ENCODE results near the gene BMP7.

Gene BMP7

DNA sequence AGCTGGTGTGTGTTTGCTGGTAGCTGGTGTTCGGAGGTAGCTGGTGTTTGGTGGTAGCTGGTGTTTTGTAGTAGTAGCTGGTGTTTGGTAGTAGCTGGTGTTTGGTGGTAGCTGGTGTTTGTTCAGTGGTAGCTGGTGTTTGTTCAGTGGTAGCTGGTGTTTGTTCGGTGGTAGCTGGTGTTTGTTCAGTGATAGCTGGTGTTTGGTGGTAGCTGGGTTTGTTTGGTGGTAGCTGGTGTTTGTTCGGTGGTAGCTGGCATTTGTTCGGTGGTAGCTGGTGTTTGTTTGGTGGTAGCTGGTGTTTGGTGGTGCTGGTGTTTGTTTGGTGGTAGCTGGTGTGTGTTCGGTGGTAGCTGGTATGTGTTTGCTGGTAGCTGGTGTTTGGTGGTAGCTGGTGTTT is 48.0 kb downstream of the BMP7 start:
- TF ChIP-seq, protein P1, sequence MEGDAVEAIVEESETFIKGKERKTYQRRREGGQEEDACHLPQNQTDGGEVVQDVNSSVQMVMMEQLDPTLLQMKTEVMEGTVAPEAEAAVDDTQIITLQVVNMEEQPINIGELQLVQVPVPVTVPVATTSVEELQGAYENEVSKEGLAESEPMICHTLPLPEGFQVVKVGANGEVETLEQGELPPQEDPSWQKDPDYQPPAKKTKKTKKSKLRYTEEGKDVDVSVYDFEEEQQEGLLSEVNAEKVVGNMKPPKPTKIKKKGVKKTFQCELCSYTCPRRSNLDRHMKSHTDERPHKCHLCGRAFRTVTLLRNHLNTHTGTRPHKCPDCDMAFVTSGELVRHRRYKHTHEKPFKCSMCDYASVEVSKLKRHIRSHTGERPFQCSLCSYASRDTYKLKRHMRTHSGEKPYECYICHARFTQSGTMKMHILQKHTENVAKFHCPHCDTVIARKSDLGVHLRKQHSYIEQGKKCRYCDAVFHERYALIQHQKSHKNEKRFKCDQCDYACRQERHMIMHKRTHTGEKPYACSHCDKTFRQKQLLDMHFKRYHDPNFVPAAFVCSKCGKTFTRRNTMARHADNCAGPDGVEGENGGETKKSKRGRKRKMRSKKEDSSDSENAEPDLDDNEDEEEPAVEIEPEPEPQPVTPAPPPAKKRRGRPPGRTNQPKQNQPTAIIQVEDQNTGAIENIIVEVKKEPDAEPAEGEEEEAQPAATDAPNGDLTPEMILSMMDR (IDR thresholded peaks at IDR 0.05; ENCODE audit: low read depth, low read length), result no peak
- no peak overlapping the region for H3K4me3 ChIP-seq (ENCODE audit: low read depth, low read length)

DNA sequence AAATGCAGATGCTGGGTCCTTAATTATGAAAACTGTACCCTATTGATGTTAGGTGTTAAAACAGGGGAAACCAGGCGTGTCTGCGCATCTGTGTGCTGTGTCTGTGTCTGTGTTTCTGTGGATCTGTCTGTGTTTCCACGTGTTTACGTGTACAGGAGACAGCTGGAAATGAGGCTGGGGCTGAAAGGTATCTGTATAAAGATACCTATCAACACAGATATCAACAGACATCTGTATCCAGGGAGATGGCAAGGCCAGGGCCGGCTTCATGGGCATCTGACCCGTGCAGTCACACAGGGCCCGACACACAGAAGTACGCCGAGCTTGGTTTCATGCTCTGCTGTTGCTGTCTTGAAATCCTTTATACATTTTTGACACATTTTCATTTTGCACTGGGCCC is 48.6 kb downstream of the BMP7 start:
- H3K4me3 ChIP-seq (ENCODE audit: low read depth, low read length), result no peak overlapping the region
- TF ChIP-seq, protein P1 (IDR thresholded peaks at IDR 0.05; ENCODE audit: low read depth, low read length), result no peak

DNA sequence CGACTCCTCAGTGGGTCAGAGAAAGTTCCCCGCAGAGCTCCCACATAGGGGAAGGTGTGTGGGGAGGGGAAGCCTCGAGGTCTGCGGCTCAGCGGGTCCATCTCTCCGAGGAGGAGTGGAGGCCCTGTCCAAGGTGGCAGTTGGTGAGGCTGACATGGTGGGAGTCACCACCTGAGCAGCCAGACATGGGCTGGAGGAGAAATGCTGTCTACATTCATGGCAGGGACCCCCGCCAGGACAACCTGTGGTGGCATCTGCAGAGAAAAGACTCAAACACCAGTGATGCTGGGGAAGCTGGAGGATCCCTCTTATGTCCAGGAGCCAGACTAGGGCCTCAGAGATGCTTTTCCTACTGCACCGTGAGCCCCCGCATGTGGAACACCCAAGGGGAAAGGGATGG is 49.8 kb downstream of the BMP7 start:
- TF ChIP-seq, protein P1 (IDR thresholded peaks at IDR 0.05; ENCODE audit: low read depth, low read length), result no peak
- H3K4me3 ChIP-seq (ENCODE audit: low read depth, low read length), result no peak overlapping the region

DNA sequence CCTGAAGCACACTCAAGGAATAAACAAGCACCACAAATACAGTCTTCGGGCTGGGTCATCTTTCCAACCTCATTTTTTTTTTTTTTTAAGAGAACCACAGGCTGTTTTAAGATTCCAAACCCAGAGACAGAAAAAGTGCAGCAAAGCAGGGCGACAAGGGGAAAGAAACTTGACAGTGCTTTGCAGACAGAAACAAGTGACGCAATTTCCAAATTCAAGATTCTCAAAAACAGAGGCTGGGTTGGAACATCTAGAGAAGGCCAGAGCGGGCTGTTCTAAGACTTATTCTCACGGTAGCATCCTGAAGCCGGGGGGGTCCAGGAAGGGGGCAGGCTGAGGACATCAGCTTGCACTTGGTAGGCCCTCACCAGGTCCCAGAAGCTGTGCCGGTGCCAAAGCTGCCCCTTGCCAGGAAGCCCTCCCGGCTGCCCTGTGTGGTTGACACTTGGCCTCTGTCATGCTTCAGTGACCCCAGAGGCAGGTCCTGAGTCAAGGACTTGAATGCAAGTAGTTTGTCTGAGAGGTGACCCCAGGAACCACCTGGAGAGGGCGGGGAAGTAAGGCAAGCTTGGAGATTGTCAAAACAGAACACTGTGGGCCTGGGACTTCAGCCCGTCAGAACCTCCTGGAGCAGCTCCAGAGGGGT is 50.5 kb downstream of the BMP7 start:
- TF ChIP-seq, protein P1 (IDR thresholded peaks at IDR 0.05; ENCODE audit: low read depth, low read length), result no peak
- no peak overlapping the region for H3K4me3 ChIP-seq (ENCODE audit: low read depth, low read length)

DNA sequence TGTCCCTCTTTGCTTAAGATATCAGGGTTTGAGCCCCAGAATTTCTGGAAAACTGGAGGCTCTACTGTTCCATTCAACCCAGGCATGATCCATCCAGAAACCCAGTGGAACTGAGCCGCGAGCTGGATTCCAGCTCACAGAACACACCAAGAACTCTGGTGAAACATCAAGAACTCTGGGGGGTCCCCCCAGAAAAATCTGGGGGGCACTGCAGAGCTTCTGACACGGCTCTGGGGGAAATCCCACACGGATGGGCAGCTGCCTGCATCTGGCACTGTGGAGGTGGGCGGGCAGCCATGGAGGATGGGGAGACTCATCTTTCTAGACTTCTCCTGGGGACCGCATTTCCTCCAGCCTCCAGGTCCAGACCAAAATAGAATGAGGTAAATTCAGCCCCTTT is 51.0 kb downstream of the BMP7 start:
- H3K4me3 ChIP-seq (ENCODE audit: low read depth, low read length), result no peak overlapping the region
- TF ChIP-seq, protein P1 (IDR thresholded peaks at IDR 0.05; ENCODE audit: low read depth, low read length), result no peak

DNA sequence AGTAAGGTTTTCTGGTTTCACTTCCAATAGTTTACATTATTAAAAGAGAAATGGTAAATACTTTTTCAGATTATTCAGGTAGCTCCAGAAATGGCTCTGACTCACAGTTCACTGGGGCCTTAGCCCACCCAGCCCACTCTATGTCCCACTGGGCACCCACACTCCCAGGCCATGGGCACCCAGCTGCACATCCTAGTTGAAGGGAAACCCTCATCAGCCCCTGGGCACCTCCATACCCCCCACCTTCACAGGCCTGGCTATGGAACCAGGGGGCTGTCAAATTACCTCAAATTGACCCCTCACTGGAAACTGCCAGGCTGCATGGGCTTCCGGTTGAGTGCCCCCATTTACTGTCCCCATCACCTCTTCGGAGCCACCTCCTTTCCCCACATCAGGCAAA is 51.5 kb downstream of the BMP7 start:
- TF ChIP-seq, protein P1 (IDR thresholded peaks at IDR 0.05; ENCODE audit: low read depth, low read length), result no peak
- no peak overlapping the region for H3K4me3 ChIP-seq (ENCODE audit: low read depth, low read length)

DNA sequence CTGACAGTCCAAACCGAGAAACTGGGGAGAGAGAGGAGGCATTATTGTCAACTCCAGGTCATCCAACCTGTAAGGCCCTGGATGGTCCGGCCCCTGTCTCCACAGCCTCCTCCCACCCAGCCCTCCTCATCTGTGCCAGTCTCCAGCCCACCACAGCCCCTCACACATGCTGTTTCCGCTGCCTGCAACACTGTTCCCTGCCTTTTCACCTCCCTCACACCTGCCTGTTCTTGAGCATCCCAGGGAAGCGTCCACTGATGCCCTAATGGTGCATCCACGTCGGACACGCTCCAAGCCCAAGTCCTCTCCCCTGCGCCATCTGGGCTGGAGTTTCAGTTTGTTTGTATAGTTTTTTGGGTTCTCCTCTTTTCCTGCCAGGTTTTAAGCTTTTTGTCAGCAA is 52.0 kb downstream of the BMP7 start:
- TF ChIP-seq, protein P1 (IDR thresholded peaks at IDR 0.05; ENCODE audit: low read depth, low read length), result no peak
- no peak overlapping the region for H3K4me3 ChIP-seq (ENCODE audit: low read depth, low read length)

All from WI38 (cell line).